Effector memory CD8-positive, alpha-beta T cell (primary cell): Measurements from ENCODE around the gene PTPRT.

ENCODE experiments used
- ATAC-seq: fragments of 150-1000 bp; cut with Tn5 transposase; replicated peaks from 2 replicates; pipeline ENCODE4 v1.10.0; 2021; ENCODE audit warnings: mild to moderate bottlenecking, moderate library complexity
- DNase-seq, 3 experiments: peaks; one replicate each; pipeline ENCODE4 v3.0.0; 2021
- H3K27ac Mint-ChIP-seq, 2 donors: one replicate each; pipeline ENCODE4 v1.8.0; 2022; ENCODE audit warnings: mild to moderate bottlenecking in 2 of 2, mixed read lengths in 2 of 2, moderate library complexity in 2 of 2
- H3K27me3 Mint-ChIP-seq, 2 donors: one replicate each; pipeline ENCODE4 v1.8.0; 2022; ENCODE audit warnings: mixed read lengths in 2 of 2
- H3K36me3 Mint-ChIP-seq: one replicate; pipeline ENCODE4 v1.8.0; 2022; ENCODE audit warnings: mild to moderate bottlenecking, moderate library complexity, mixed read lengths; ENCODE audit not compliant: insufficient read depth
- H3K4me1 Mint-ChIP-seq, 2 donors: one replicate each; pipeline ENCODE4 v1.8.0; 2022; ENCODE audit warnings: low read depth in 2 of 2, mixed read lengths in 2 of 2
- H3K4me3 Mint-ChIP-seq, 2 donors: one replicate each; pipeline ENCODE4 v1.8.0; 2022; ENCODE audit warnings: mild to moderate bottlenecking in 2 of 2, mixed read lengths in 2 of 2, moderate library complexity in 2 of 2
- H3K9me3 Mint-ChIP-seq, 2 donors: one replicate each; pipeline ENCODE4 v1.8.0; 2022; ENCODE audit warnings: mixed read lengths in 2 of 2

Gene PTPRT

GRCh38 chr20:42074944-42075343 lies 1114.8 kb downstream of the PTPRT start:
- no peak for DNase-seq
- Mint-ChIP-seq H3K27ac (no peak overlapping the region), H3K36me3 (no peaks in the 10 kb centered on the region), H3K9me3 (peaks cover 8 to 10% of the 10 kb centered on the region in 2 donors), H3K4me1 (no peaks in the 10 kb centered on the region), H3K4me3 (no peak overlapping the region), H3K27me3 (no peaks in the 10 kb centered on the region)
- ATAC-seq: no peak

- H3K9me3 Mint-ChIP-seq: peaks cover 2 to 4% of the 10 kb centered on the region in 2 donors
- H3K36me3 Mint-ChIP-seq: no peaks in the 10 kb centered on the region
- H3K4me1 Mint-ChIP-seq: no peaks in the 10 kb centered on the region
- no peak for ATAC-seq
- H3K27me3 Mint-ChIP-seq: no peaks in the 10 kb centered on the region
- no peak overlapping the region for H3K4me3 Mint-ChIP-seq
- H3K27ac Mint-ChIP-seq: no peak overlapping the region
- no peak for DNase-seq
Measured at GRCh38 chr20:42067596-42067995, 1122.1 kb downstream of the PTPRT start.

DNA sequence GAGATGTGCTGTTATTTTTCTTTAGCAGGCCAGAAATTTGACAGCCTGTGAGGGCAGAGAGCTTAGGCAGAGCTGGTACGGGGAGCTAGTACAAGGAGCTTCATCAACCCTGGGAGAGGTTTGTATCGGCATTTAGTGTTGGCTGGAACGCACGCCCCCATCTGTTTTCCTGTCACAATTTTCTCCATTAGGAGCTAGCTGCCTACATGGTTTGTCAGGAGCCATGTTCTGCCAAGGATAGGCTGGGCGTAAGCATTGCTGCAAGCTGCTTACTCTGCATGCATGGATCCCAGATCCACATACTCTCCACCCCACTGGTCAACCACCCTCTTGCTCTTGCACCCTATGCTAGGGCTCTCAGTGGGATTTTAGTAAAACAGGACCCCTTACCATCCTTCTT lies 1122.5 kb downstream of the PTPRT start:
- Mint-ChIP-seq H3K27ac (no peak overlapping the region), H3K9me3 (peaks cover 2 to 6% of the 10 kb centered on the region in 2 donors), H3K4me1 (no peaks in the 10 kb centered on the region), H3K4me3 (no peak overlapping the region), H3K36me3 (no peaks in the 10 kb centered on the region), H3K27me3 (no peaks in the 10 kb centered on the region)
- ATAC-seq (no peak), DNase-seq (no peak)

DNA sequence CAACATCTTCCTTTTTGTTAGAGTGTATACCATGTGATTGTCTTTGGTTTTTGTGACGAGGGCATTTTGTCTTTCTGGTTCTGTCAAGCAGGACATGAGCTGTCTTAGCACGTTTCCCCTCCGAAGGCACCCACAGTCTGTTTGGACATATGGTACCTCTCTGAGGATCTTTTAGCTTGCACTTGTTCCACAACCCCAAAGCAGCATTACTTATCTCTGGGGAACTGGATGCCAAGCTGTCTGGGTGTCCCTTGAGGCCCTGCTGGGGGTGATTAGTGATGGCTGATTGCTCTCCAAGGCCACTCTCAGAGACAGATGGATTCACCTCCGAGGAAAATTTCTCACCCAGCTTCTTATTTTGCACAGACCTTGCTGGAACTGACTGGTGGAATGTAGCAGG lies 1126.6 kb downstream of the PTPRT start:
- peaks cover 0 to 6% of the 10 kb centered on the region in 2 donors for H3K9me3 Mint-ChIP-seq
- ATAC-seq (no peak), DNase-seq (no peak)
- no peaks in the 10 kb centered on the region for H3K36me3 Mint-ChIP-seq
- no peak overlapping the region for H3K27ac Mint-ChIP-seq
- no peaks in the 10 kb centered on the region for H3K27me3 Mint-ChIP-seq
- H3K4me1 Mint-ChIP-seq: no peaks in the 10 kb centered on the region
- H3K4me3 Mint-ChIP-seq: no peak overlapping the region

GRCh38 chr20:42053350-42053749 lies 1136.4 kb downstream of the PTPRT start:
- H3K4me1 Mint-ChIP-seq: no peaks in the 10 kb centered on the region
- H3K27me3 Mint-ChIP-seq: no peaks in the 10 kb centered on the region
- H3K36me3 Mint-ChIP-seq: no peaks in the 10 kb centered on the region
- no peak for DNase-seq
- ATAC-seq: no peak
- no peak overlapping the region for H3K27ac Mint-ChIP-seq
- peaks cover 0 to 2% of the 10 kb centered on the region in 2 donors for H3K9me3 Mint-ChIP-seq
- H3K4me3 Mint-ChIP-seq: no peak overlapping the region

DNA sequence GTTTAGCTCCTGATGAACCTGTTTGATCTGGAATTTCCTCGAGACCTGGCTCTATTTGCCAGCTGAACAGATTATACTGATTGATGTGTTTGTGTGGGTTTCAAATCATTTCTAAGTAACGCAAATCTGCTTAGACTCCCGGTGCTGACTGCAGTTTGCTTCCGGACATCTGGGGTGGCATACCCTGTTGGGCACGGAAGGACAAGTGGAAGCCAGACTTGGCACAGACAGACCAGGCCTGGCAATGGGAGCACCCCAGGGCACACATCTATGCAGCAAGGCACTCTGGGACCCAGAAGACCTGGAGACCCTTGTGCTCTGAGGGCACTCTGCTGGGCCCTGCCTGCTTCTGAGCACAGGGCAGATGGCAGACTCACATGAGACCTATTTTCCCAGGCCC lies 1137.8 kb downstream of the PTPRT start:
- ATAC-seq: no peak
- Mint-ChIP-seq H3K4me1 (no peaks in the 10 kb centered on the region), H3K4me3 (no peak overlapping the region), H3K27ac (no peak overlapping the region), H3K36me3 (no peaks in the 10 kb centered on the region), H3K9me3 (peaks cover 0 to 2% of the 10 kb centered on the region in 2 donors), H3K27me3 (no peaks in the 10 kb centered on the region)
- no peak for DNase-seq

- DNase-seq (no peak), ATAC-seq (no peak)
- no peak overlapping the region for H3K27ac Mint-ChIP-seq
- H3K27me3 Mint-ChIP-seq: peaks cover 0 to 9% of the 10 kb centered on the region in 2 donors
- no peak overlapping the region for H3K4me3 Mint-ChIP-seq
- peaks cover 0 to 8% of the 10 kb centered on the region in 2 donors for H3K9me3 Mint-ChIP-seq
- H3K4me1 Mint-ChIP-seq: no peaks in the 10 kb centered on the region
- H3K36me3 Mint-ChIP-seq: no peaks in the 10 kb centered on the region
Measured at GRCh38 chr20:42046371-42047085, 1143.2 kb downstream of the PTPRT start.

DNA sequence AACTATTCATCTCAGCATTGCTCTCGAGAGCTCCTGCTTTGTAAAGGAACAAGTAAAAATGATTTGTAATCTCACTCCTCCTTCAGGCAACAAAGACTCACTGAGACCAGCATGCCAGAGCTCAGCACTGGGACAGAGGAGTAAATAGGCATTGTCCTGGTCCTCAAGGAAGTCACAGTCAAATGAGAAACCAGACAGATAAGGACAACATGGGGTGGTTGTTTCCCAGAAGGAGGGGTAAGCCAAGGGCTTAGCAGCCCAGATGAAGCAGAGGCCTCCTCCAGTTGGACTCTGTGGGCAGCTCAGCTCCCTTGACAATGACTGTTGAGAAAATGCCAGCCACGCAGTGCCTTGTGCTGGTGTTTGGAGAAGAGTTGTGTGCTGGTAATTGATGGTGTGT lies 1145.8 kb downstream of the PTPRT start:
- ATAC-seq (no peak), DNase-seq (no peak)
- Mint-ChIP-seq H3K4me1 (no peaks in the 10 kb centered on the region), H3K27ac (no peak overlapping the region), H3K9me3 (peaks cover 0 to 8% of the 10 kb centered on the region in 2 donors), H3K27me3 (peaks cover 0 to 9% of the 10 kb centered on the region in 2 donors), H3K4me3 (no peak overlapping the region), H3K36me3 (no peaks in the 10 kb centered on the region)

GRCh38 chr20:42041000-42041565 lies 1148.6 kb downstream of the PTPRT start:
- ATAC-seq (no peak), DNase-seq (no peak)
- no peaks in the 10 kb centered on the region for H3K4me1 Mint-ChIP-seq
- no peak overlapping the region for H3K4me3 Mint-ChIP-seq
- H3K27me3 Mint-ChIP-seq: peaks cover 0 to 9% of the 10 kb centered on the region in 2 donors
- H3K27ac Mint-ChIP-seq: no peak overlapping the region
- H3K36me3 Mint-ChIP-seq: no peaks in the 10 kb centered on the region
- peaks cover 1 to 8% of the 10 kb centered on the region in 2 donors for H3K9me3 Mint-ChIP-seq

DNA sequence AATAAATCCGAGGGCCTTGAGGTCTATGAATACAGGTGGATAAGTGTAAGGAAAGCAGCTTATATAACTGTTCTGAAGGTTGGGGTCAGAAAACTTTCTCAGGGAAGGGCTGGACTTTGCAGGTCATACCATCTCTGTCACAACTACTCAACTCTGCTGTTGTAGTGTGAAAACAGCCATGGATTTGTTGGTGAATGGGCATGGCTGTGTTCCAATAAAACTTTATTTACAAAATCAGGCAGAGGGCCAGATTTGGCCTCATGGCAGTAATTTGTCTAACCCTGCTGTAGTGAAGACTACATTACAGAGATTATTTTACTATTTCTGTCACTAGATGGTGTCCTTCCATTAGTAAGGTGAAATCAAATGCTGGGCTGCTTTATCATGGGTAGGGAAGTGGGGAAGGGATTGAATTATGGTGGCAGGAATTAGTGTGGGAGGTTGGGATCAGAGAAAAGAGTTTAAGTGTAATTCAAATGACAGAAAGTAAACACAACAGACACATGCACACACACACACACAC lies 1161.9 kb downstream of the PTPRT start:
- Mint-ChIP-seq H3K27me3 (no peaks in the 10 kb centered on the region), H3K4me1 (no peaks in the 10 kb centered on the region), H3K9me3 (peaks cover 5 to 20% of the 10 kb centered on the region in 2 donors), H3K4me3 (no peak overlapping the region), H3K27ac (no peak overlapping the region), H3K36me3 (no peaks in the 10 kb centered on the region)
- ATAC-seq (no peak), DNase-seq (no peak)

DNA sequence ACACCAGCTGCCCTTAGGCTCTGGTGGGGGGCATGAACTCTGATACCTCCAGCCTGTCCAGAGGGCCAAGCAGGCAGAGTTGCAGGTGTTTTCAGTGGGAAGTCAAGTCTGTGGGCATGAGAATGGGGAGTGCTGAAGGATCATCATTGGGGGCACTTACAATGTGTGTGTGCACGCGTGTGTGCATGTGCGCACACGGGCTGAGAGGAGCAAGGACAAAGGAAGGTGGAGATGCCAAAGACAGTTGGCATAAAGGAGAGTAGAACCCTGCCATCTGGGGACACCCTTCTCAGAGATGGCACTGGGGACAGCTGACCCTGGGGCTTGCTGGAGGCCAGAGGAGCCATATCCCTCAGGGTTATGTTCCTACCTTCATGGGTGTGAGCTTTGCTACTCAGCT lies 1163.1 kb downstream of the PTPRT start:
- DNase-seq (no peak), ATAC-seq (no peak)
- peaks cover 8 to 14% of the 10 kb centered on the region in 2 donors for H3K9me3 Mint-ChIP-seq
- H3K27me3 Mint-ChIP-seq: no peaks in the 10 kb centered on the region
- H3K4me1 Mint-ChIP-seq: no peaks in the 10 kb centered on the region
- H3K4me3 Mint-ChIP-seq: no peak overlapping the region
- H3K27ac Mint-ChIP-seq: no peak overlapping the region
- H3K36me3 Mint-ChIP-seq: no peaks in the 10 kb centered on the region

DNA sequence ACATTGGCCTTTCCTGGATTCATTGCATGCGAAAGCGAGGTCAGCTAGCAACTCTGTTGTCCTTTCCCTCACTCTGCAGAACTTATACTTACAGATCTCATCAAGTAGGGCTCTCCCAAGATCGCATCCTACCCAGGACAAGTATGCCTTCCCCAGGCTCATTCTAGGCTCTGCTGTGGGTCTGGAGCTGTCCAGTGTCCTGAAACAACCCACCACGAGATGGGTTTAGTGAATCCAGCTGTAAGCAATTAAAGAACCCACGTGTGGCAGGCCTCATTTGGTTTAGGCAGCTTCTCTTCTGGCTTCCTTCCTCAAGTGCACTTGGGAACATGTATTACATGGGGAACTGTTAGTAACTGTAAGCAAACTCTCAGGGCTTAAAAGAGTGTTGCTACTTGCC lies 1165.1 kb downstream of the PTPRT start:
- ATAC-seq: no peak
- H3K27ac Mint-ChIP-seq: no peak overlapping the region
- DNase-seq: no peak
- H3K36me3 Mint-ChIP-seq: no peaks in the 10 kb centered on the region
- no peaks in the 10 kb centered on the region for H3K4me1 Mint-ChIP-seq
- H3K4me3 Mint-ChIP-seq: no peak overlapping the region
- peaks cover 7 to 15% of the 10 kb centered on the region in 2 donors for H3K9me3 Mint-ChIP-seq
- no peaks in the 10 kb centered on the region for H3K27me3 Mint-ChIP-seq
